GM19328 (cell line): Measurements from ENCODE around the gene BATF3.
A peak's percentile ranks its signal among the peaks of the same experiment; 100 is the strongest.

Experiments
- ATAC-seq: cut with Tn5 transposase; IDR thresholded peaks from one replicate; pipeline ENCODE4 v1.9.1; 2021; ENCODE audit warnings: mild to moderate bottlenecking, moderate library complexity; ENCODE audit not compliant: unreplicated experiment

Gene BATF3

DNA sequence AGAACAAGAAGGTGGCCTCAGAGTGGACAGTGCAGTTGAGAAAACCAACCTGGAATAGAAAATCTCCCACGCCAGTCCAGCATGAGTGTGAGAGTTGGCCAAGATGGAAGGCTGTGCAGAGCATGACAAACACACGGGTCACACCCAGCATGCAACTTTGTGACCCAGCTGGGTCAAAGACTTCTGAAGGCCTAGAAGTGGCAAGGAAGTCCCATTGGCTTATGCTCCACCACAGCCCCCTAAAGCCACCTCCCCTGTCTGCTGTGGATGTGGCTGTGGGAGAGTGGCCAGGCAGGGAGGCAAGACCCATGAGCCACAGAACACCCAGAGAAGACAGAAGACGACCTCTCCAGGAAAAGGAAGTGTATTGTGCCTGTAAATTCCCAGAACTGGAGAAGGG is 13.6 kb downstream of the BATF3 start:
- no peak for ATAC-seq

DNA sequence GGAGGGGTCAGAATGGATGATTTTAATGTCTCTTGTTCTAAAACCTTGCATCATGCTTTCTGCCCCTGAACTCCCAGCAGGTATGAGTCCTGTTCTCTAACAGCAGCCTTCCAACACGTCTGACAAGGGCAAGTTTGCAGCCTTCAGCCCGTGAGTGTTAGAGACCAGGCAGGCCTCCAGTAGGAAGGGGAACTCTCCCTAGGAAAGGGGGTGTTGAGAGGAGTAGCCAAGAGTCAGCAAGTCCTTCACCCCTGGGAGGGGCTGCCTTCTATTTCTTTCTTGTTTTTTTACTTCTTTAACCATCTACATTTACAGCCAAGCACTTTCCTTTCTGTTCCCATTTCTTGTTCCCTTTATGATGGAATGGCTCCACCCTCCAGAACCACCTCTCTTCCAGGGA is 14.2 kb downstream of the BATF3 start:
- no peak for ATAC-seq

DNA sequence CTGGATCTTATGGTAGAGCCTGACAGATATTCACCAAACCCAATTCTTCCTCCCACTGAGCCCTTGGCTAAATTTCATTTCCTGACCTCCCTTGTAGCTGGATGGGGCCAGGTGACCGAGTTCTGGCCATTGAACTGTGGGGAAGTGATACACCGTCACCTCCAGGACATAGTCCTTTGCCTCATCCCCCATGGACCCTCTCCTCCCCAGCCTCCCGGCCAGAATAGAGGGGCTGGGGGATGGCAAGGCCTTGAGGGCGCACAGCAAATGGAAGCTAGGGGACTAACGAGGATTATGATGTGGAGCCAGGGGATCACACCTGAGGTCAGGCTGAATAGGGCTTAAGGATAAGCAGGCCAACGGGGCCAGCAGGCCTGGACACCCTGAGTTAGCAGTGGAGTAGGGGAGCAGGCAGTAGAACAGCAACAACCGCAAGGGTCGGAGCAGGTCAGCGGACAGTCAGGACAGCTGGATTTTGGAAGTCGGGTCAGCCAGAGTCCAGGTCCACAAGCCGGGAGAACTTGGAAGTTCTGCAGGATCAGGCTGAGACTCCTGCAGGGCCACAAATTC is 15.0 kb downstream of the BATF3 start:
- ATAC-seq, result no peak

DNA sequence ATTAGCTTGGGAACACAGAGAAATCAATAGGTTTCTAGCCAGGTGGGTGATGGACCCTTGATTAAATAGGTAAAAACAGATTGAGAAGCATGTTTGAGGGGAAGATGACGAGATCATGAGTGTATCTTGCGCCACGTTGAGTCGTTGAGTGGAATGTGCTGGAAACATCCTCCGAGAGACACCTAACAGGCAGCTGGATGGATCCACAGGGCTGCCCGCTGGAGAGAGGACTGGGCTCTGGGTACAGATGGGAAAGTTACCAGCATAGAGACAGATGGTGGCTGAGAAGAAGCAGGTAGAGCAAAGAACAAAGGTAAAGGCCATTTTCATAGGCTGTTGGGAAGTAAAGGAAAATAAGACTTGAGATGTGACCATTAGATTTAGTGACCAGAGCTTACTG is 15.6 kb downstream of the BATF3 start:
- ATAC-seq, result no peak

DNA sequence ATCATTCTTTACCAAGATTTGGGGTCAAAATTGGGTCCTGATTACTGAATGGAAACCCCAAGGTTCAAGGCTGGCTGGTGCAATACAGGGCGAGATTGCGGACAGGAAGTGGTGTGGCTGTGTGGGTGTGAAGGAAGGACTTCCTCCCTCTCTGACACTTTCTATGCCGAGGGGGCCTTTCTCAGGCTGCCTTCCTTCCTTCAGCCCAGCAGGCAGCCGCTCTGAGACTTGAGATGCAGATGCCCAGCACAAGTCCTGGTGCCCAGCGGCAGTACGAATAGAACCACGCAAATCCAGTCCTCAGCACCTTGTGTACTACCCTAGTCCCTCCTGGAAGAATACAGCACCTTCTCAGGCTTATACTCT is 16.3 kb downstream of the BATF3 start:
- peak; percentile 69 for ATAC-seq

DNA sequence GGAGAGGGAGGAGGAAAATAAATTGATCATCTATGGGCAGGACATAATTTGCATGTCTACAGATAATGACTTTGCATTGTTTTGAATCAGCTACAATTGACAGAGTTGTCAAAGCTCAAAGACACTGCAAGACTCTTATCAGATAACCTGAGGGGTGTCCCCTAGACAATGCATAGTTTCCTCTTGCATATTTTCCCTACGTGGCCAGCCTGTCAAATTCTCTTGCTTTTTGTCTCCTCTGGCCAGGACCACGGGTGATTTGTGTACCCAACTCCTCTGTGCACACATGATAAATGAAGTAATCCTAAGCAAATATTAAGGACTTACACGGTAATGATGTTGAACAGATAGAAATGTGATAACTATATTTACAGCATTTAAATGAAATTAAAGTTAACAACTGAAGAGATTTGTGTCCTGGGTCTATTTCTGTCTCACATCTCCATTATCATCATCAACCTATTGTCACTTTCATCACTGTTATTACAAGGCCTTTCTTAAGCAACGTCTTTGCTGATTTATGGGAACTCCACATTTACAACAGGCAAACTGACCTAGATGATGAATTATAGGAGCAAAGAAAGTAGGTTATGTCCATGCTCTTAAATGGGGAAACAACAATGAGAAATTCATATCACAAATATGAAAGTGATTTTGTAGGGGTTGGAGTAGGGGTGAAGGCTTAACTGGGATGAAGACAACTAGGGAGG is 18.8 kb downstream of the BATF3 start:
- no peak for ATAC-seq

DNA sequence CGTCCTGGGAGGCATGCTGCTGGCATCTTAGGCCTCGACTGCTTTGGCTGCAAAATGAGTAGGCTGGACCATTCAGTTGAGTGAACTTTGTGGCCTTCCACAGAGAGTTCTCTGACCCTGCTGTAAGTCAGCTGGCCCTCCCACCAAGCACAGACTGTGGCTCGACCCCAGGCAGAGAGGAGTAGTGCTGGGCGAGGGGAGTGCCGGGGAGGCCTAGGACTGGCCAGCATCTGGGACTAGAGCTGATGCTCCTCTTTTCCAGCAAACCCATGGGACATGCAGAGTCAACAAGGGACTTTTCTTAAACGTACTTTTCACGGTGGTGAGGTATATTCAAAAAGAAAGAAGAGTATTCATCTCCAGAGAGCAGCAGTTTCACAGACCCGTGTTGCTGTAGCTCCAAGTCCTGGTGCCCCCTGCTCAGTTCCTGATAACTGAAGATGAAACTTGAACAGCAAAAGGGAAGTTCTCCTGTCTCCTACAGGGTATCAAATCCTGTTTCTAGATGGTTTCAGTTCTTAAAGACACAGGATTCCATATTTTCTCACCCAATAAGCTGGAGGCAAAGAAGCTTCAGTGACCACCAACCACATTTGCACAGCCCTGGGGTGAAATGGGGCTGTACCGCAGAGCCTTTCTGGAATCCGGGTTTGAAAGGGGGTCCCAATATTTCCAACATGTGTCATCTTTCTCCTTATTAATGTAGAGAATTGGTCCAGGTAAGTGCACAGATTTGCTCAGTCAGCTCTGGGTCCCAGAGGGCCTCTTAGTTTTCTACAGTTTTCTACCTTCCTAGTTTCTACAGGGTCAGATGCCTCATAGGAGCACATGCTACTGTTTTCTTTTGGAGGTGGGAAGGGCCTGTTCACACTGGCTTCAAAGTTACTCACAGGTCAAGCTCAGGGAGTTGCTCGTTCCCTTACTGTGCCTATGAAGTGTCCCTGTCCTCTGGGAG is 20.9 kb downstream of the BATF3 start:
- ATAC-seq, result peak; percentile 49

DNA sequence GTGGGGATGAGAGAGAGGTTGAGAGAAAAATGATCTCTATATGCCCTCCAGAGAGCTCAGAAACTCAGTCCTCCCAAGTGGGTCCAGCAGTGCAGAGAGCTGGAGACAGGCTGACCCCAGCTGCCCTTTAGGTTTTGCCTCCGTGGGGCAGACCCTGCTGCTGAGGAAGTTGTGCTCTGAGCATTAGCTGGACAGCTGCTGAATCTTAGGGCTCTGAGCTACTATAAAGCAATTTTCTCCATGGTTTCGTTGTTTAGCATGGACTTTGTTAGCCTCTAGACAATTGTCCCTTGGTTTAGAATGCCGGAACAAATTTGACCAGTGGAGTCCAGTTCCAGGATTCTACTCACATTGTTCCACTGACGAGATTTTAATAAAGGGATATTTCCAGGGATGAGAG is 22.1 kb downstream of the BATF3 start:
- no peak for ATAC-seq

DNA sequence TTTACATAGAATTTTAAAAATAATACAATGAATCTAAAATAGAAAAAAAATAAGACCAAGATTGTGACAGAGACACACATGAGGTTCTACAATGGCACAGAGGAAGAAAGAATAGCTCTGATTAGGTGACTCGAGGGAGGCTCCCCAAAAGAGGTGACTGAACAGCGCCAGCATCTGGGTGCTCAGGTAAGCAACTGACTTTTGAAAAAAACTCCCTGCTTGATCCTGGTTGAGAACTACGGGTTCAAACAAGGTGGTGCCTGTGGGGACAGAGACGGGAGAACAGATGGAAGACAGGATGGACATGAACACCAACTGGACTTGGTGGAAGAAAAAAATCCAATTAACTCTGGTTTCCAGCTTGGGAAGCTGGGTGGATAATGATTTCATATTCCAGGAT is 22.5 kb downstream of the BATF3 start:
- no peak for ATAC-seq

DNA sequence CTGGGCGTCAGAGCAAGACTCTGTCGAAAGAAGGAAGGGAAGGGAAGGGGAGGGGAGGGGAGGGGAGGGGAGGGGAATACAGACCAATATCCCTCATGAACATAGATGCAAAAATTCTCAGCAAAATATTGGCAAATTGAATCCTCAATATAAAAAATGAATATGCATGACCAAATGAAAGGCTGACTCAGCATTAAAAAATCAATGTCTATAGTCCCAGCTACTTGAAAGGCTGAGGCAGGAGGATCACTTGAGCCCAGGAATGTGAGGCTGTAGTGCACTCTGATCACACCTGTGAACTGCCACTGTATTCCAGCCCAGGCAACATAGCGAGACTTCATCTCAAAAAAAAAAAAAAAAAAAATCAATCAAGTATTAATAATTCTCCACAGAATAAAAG is 24.0 kb downstream of the BATF3 start:
- ATAC-seq, result no peak

DNA sequence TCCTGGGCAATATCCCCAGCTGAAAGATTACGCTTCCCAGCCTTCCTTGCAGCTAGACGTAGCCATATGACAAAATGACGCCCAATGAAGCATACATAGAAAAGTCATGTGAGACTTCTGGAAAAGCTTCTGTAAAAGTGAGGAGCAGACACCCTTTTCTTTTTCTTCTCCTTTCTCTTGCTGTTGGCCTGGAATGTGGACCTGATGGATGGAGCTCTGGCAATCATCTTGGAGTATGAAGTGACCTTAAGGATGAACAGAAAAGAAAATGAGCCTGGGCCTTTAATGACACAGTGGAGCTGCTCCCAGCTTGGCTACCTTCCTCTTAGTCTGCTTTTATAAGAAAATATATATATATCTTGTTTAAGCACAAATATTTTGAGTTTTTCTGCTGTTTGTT is 24.8 kb downstream of the BATF3 start:
- no peak for ATAC-seq

DNA sequence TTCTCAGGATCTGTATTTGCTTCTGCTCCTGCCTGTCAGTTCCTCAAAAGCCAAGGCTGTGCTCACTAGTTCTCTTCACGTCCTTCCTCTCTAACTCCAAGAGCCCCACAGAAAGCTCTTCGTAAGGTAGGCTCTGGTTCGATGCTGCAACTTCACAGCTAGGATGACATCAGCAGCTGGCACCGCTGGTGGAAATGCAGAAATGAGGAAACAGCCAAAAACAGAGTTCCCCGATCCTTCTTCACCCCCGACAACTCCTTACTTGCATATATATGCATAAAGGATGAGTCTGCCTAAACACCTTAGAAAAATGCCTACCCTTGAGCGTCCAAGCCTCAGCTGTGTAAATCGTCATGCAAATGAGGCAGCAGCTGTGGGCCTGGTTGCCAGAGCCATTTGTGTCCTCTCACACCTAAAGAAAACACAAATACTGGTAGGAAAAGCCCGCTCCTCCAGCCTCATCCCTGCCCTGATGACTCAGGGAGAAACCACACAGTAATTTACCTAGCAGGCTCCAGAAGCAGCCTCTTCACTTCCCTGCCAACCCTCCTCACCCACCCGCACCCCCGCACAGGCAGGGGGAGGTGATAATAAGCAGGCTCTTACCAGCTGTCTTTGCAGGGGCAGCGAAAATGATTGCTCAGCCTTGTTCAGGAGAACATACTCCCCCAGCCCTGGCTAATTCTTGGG is 28.2 kb downstream of the BATF3 start:
- ATAC-seq, result no peak

DNA sequence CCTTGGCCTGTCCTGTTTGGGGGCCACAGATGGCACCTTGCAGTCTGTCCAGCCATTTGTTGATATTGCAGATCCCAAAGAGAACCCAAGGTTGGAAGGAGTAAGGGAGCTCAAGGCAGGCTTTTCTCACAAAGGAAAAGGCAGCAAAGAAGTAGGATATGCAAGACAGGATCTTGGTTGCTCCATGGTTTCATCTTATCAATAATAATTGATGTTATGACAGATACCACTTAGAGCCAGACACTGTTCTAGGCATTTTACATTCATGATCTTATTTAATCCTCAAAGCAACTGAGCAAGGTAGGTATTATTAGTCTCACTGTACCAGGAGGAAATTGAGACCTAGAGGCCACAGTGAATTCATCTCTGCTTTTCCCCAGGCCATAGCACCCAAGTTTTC is 28.8 kb downstream of the BATF3 start:
- no peak for ATAC-seq

DNA sequence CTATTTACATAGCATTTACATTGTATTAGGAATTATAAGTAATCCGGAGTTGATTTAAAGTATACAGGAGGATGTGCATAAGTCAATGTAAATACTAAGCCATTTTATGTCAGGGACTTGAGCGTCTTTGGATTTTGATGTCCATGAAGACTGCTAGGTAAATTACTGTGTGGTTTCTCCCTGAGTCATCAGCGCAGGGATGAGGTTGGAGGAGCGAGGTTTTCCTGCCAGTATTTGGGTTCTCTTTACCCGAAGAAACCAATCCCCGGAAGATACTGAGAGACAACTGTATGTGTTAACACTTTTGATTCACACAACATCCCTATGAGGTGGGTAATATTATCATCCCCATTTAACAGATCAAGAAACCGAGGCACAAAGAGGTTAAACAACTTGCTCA is 29.3 kb downstream of the BATF3 start:
- ATAC-seq, result no peak

DNA sequence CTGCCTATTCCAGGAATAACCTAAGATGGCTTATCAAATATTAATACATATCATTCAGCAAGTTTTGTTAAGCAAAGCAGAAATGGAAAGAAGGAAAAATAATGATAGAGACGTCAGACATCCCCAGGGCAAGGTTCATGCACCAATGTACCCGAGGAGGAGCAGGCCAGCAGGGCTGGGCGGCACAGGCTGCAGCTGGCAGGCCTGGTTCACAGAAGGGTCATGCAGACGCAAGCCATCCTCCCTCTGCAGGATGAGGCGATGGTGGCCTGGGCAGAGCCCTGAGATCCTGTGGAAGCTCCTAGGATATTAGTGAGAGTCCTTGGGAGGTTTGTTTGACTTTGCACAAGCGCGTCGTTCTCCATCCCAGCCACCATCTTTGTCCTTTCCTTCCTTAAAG is 30.0 kb downstream of the BATF3 start:
- ATAC-seq, result no peak

DNA sequence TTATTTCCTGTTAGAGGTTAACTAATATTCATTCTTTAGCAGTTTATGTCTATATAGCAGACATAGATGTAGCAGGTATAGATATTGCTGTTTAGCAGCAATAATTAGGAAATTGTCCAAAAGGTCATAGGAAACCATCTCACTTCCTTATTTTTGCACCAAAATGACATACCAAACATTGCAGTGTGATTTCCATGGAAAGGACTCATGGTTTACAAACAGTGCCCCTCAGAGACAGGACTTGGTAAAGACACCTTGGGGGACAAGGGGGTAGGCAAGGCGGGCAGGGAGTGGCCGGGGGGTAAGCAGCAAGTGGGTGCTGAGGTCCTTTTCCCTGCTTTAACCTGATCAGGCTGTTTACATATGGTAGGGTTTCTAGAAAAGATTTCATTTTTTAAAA is 30.5 kb downstream of the BATF3 start:
- ATAC-seq, result no peak

DNA sequence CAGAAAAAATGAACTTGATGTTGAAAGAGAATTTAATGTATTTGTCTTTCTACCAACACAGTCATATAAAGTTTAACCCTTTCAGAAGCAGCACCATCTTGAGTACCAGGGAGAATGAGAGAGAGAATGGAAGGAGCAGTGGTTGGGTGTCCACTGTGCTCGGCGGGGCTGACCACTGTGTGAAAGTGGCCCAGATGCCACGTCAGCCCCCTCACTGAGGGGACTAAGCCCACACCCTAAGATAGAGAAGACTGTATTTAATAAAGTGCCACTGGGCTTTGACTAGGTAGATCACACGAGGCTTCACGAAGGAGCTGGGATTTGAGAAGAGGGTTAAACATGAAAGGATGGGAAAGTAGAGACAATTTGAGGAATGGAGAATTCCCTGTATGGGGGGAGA is 31.2 kb downstream of the BATF3 start:
- no peak for ATAC-seq

DNA sequence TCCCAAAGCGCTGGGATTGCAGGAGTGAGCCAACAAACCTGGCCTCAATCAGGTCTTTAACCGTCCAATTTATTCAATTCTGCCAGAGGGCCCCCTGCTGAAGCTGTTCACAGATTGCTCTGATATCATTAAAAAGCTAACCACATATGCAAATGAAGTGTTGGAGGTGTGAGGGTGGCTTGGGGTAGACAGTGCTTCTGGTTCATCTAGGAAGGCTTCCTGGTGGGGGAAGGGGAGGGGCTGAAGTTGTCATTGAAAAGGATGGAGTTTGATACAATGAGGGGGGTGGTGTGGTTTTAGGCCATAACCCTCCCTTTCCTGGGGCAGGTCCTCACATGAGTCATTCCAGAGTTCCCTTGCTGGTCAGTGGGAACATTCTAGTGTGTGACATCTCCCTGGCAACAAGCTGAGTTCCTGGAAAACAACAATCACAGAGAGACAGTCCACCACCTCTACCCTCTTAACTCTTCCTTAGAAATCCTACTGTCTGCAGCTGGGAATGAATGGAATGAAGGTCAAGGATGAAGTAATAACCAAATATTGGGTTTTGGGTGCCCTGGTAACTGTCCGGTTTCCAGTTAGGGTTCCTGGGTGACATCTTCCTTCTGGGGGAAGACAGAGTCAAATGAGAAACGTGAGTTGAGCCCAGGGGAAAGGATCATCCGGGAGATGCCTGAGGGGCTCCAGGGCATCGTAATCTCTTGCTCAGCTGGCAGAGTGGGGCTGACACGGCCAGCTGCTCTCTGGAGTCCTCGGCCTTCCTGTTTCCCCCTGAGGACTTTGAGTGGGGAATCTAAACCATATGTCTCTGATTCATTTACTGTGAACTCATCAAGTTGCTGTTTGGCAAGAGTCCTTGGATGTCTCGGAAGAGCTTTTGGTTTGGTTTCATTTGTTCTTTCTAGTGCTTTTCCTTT is 32.2 kb downstream of the BATF3 start:
- ATAC-seq, result no peak

DNA sequence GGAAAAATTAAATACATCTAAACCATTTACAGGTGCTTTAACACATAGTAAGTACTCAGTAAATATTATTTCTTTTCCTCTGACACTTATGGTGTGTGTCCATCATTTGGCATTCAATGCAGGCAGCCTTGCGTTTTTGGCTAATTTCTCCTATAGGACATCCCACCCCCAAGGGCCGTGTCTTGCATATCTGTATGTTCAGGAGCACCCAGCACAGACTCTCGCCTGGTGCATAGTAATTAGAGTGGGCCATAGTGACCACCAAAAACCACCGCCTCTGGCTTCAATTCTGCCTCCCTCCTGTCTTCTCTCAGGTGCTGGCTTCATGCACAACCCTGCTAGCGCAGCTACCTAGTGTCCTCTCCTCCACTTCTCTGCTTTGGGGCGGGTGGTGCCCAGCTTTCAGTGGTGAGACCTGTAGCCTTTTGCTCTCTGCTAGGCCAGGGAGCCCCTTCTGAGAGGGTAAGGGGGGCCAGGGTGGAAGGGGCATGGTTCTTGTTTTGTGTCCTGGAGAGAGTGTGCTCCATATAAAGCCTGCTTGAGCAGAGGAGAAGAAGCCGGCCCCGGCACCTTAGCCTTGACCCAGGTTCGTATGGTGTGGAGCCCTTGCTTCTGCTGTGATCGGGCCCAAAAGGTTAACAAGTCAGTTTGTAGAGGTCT is 33.4 kb downstream of the BATF3 start:
- no peak for ATAC-seq
